HG03439 (cell line): ENCODE measurements around the gene PRR23E.
A peak's percentile ranks its signal among the peaks of the same experiment; 100 is the strongest.

ENCODE experiments used
- ATAC-seq: cut with Tn5 transposase; IDR thresholded peaks from one replicate; pipeline ENCODE4 v1.9.1; 2021; ENCODE audit warnings: mild to moderate bottlenecking, moderate library complexity; ENCODE audit not compliant: unreplicated experiment

Gene PRR23E

GRCh38 chr3:127207727-127208482 is 15.0 kb downstream of the PRR23E start:
- no peak for ATAC-seq

GRCh38 chr3:127208483-127209100 is 15.7 kb downstream of the PRR23E start:
- ATAC-seq, result no peak

GRCh38 chr3:127209155-127209839 is 16.4 kb downstream of the PRR23E start:
- no peak for ATAC-seq

DNA sequence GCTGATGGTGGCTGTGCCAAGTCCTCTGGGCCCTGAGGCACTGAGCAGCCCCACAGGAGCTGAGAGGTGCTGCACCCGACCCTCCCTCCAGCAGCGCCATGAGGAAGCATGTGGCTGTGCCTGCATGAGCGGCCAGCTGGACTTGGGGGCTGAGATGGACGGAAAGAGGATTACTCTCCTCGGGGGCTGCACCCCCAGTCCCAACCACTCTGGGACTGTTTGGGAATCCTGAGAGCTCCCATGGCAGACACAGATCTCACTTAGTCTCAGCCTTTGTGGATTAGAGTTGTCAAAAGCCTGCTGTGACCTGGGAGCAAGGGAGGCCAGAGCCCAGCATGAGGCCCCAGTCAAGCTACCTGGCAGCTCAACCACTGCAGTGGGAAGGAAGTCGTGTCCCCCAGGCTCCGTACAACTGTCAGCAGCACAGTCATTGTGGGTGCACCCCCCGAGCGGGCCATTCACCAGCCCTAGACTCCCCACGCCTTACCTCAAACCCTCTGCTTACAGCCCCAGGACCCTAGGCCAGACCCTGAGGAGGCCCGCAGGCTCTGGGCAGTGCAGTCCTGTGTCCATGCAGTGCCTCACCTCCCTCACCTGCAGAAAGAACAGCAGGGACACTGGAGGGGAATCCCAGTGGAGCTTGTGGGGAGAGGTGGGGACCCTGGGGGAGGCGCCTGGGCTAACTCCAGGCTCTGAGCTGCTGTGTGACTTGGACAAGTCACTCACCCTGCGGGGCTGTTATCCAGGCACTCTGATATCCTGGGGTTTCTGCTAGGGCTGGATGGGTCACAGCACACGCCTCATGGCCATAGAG is 17.1 kb downstream of the PRR23E start:
- ATAC-seq, result no peak

DNA sequence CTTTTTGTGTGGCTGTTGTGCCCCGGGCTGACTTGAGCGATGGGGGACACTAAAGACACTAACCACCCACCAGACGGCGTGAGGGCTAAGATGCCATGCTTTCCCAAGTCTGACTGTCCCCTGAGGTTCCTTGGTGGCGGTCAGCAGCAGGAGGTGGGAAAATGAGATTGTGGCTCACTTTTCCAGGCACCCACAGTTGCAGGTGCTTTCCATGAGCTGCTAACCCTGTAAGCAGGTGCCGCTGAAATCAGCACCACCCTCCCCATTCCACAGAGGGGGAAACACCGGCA is 17.7 kb downstream of the PRR23E start:
- no peak for ATAC-seq

GRCh38 chr3:127211118-127212060 is 18.5 kb downstream of the PRR23E start:
- ATAC-seq, result no peak

- ATAC-seq, result no peak
These were observed 19.3 kb downstream of the PRR23E start for GRCh38 chr3:127212231-127212630.

DNA sequence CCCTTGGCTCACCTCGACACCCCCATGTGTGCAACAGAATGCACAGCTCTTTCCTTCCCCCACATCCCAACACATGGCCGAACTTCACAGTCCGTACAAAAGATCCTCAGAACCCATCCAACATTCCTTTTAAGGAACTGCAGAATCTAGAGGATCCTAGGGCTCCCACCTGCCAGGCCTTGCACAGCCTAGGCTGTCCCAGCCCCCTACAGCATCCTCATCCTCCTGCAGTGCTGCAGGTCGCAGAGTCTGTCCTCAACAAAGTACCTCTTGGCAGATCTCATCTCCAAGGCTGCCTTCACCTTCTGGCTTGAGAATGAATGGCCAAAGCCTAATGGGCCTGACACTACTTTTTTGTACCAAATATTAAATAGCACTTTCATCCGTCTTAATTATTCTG is 19.8 kb downstream of the PRR23E start:
- no peak for ATAC-seq

- ATAC-seq, result no peak
These were observed 20.5 kb downstream of the PRR23E start for GRCh38 chr3:127213381-127213918.

GRCh38 chr3:127214975-127215374 is 22.0 kb downstream of the PRR23E start:
- ATAC-seq, result no peak

GRCh38 chr3:127215714-127216414 is 22.9 kb downstream of the PRR23E start:
- peak; percentile 65 for ATAC-seq

DNA sequence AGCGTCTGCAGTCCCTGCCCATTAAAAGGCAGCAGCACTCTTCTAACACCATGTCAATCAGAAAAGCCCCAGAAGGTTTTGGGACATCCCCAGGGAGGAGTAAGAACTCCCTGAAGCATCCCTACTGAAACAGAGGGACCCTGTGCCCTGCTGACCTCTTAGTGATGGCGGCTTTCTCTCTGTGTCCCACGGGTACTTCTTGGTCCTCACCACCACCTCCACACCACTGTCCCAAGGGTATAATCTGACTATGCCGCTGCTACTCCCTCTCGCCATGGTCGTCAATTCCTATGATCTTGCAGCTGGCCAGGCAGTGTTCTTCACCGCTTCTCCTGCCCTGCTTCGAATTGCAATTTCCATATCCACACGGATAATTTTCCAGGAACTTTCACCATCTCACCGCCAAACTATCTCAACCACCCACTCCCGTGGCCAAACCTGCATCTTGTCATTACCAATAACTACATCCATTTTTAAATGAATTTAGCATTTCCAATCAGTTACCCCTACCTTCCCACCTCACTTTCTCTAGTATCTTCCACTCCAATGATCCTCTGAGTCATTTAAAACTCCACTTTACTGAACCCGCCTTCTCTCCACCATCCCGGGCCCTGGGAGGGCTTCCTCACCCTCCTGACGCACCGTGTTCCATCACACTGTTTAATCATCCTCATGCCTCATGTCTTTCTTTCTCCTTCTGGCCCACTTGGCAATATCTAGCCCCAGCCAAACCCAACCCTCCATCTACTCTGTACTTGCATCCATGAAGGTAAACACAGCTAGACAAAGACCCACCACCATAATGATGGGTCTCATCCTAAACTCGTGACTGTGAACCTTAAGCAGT is 23.7 kb downstream of the PRR23E start:
- no peak for ATAC-seq

- no peak for ATAC-seq
These were observed 24.9 kb downstream of the PRR23E start for GRCh38 chr3:127217596-127218453.

DNA sequence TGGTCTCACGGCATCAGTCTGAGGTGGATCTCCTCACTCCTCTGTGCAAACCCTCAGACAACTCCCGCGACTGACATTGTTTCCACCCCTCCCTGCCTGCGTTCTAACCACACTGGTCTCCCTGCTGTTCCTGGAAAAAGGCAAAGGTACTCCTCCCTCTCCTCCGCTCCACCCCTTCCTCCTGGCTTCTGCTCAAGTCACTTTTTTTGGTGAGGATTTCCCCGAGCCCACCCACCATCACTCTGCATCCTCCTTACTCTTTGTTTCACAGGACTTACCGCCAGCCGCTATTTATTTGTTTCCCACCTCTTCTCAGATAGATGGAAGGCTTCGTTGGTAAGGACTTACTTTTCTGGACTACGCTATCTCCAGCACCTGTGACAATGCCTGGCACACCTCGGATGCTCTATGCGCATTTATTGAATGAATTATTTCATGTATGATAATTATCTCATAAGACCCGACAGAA is 25.6 kb downstream of the PRR23E start:
- no peak for ATAC-seq

GRCh38 chr3:127220497-127220896 is 27.6 kb downstream of the PRR23E start:
- no peak for ATAC-seq

- ATAC-seq, result no peak
These were observed 28.1 kb downstream of the PRR23E start for GRCh38 chr3:127221037-127221436.

GRCh38 chr3:127221446-127222035 is 28.6 kb downstream of the PRR23E start:
- ATAC-seq, result no peak
